Stimulated activated CD4-positive, alpha-beta T cell treated with anti-CD3 and anti-CD28 coated beads, Interleukin-12 subunit alpha, Interleukin-12 subunit beta, amount 100 ng/mL, for 24 hours (primary cell): ENCODE measurements around the gene RPL28.

Experiments used
- DNase-seq, 2 experiments: peaks; one replicate each; pipeline ENCODE4 v3.0.0-alpha.2; 2020; ENCODE audit warnings: low read depth in 2 of 2

The RPL28 gene

GRCh38 chr19:55385724-55386492 lies at the start of gene RPL28:
Gene RPL28, plus strand, starts transcription at chr19:55385932. Its CDS starts 426 bp downstream, at chr19:55386358.
- DNase-seq = peak; percentile 97 to 98

GRCh38 chr19:55336101-55336500 lies 49.6 kb upstream of the RPL28 start:
- no peak for DNase-seq

- DNase-seq = peak; percentile 100
Observed at GRCh38 chr19:55339105-55339888, 46.4 kb upstream of the RPL28 start, which contains the start of gene KMT5C. Gene KMT5C, plus strand, starts transcription at chr19:55339876. Its CDS starts 2,061 bp downstream, at chr19:55341937.

DNA sequence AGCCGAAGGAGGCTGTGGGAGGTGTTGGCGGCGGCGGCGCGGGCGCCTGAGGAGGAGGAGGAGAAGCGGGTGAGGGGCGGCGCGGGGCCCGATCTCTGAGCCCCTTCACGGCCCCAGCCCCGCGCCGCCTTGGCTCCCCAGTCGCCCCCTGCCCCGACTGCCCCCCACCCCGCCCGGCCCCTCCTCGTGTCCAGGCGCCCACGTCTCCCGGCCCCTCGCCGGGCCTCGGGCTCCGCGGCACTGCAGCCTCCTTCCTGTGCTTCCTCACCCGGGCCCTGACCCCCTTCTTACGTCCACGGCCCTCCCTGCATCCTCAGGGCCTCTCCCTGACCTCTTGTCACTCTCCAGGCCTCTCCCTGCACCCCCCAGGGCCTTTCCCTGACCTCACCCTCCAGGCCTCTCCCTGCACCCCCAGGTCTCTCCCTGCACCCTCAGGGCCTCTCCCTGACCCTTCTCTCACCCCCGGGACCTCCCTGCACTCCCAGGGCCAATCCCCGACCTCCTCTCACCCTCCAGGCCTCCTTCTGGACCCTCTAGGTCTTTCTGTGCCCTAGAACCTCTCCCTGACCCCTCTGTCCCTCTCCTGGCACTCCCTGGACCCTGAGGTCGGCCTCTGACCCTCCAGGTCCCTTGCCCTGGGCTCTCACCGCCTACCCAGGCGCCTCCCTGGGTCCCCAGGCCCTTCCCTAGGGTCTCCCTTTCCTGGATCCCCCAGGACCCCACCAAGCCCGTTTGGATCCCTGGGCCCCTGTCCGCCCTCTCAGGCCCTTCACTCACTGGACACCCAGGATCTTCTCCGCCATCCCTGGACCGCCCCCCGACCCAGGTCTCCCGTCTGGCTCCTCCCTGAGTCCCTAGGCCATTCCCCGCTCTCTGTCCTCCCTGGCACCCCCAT lies 45.6 kb upstream of the RPL28 start:
- no peak for DNase-seq

- DNase-seq = no peak
Observed at GRCh38 chr19:55340784-55341147, 45.0 kb upstream of the RPL28 start.

- DNase-seq = peak; percentile 35 to 70
Observed at GRCh38 chr19:55341171-55341588, 44.6 kb upstream of the RPL28 start.

GRCh38 chr19:55341595-55342531 lies 43.9 kb upstream of the RPL28 start:
- no peak for DNase-seq

GRCh38 chr19:55344444-55344843 lies 41.3 kb upstream of the RPL28 start:
- no peak for DNase-seq

DNA sequence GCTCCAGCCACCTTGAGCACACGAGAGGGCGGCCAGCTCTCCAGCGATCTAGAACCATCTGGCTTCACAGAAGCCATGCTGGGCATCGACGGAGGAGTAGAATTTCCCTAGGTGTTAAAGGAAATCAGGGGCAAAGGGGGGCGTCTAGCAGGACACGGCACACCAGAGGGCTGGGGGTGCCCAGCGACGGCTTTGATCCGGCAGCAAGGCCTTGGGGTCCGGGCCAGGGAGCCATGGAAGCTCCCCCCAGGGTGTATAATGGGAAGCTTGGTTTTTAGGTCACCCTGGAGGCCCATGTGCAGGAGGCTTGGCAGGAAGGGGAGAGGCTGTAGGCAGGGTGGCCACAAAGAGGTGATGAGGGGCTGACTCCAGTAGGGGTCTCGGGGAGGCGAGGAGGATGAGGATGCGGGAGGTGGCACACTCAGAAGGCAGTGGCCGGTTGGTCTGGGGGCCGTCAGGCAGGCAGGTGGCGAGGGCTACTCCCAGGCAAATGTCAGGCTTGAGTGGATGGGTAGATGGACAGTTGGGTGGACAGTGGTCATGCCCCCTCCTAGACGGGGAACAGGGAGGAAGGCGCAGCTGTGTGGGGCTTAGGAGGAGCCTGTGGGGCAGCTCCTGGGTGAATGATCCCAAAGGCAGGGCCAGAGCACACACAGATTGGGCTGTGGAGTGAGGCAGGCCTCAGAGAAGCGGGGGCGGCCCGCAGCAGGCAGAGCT lies 40.5 kb upstream of the RPL28 start:
- no peak for DNase-seq

DNA sequence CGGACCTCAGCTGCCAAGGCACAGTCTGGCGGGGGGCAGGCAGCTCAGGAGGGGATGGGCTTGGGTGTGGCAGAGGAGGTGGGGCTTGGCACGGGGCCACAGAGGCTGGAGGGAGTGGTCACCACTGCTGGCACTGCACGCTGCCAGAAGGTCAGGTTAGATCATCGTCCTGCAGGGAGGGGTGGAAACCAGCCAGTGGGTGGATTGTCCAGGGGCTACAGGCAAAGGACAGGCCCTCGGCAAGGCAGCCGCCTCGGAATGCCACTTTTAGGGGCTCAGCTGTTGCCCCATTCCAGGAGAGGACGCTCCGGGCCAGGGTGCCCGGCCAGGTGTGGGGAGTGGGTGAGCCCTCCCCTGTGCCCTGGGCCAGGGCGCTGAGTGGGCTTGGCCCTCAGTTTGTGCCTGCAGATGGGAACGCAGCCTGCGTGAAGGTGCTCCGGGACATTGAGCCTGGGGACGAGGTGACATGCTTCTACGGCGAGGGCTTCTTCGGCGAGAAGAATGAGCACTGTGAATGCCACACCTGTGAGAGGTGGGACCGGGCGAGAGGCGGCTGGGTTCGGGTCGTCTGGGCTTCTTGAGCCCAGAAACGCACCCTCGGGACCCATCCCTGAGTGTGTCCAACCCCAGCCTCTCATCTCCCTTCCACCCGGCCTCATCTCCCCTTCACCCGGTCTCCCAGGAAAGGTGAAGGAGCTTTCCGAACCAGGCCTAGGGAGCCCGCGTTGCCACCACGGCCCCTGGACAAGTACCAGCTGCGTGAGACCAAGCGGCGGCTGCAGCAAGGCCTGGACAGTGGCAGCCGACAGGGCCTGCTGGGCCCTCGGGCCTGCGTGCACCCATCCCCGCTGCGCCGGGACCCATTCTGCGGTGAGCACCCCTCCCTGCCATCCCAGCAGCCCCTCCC lies 39.7 kb upstream of the RPL28 start:
- DNase-seq = no peak

DNA sequence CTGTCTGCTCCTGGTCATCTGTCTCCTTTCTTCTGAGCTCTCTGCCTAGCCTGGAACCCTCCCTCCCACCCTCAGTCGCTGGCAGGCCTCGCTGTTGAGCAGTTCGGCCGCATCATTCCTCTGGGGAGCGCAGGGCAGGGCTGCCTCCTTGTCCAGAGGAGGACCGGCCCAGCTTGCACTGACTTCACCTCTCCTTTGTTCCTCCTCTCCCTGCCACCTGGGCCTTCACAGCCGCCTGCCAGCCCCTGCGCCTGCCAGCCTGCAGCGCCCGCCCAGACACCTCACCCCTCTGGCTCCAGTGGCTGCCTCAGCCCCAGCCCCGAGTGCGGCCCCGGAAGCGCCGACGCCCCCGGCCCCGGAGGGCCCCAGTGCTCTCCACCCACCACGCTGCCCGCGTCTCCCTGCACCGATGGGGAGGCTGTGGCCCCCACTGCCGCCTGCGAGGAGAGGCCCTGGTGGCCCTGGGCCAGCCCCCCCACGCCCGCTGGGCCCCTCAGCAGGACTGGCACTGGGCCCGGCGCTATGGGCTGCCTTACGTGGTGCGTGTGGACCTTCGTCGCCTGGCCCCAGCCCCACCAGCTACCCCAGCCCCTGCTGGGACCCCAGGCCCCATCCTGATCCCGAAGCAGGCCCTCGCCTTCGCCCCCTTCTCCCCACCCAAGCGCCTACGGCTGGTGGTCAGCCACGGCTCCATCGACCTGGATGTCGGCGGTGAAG lies 38.8 kb upstream of the RPL28 start:
- DNase-seq = no peak

GRCh38 chr19:55347442-55348009 lies 38.2 kb upstream of the RPL28 start:
- no peak for DNase-seq

GRCh38 chr19:55348317-55349034 lies 37.3 kb upstream of the RPL28 start:
- no peak for DNase-seq

GRCh38 chr19:55350620-55351315 lies 35.0 kb upstream of the RPL28 start:
- no peak for DNase-seq

- DNase-seq = no peak
Observed at GRCh38 chr19:55352040-55352439, 33.7 kb upstream of the RPL28 start.

DNA sequence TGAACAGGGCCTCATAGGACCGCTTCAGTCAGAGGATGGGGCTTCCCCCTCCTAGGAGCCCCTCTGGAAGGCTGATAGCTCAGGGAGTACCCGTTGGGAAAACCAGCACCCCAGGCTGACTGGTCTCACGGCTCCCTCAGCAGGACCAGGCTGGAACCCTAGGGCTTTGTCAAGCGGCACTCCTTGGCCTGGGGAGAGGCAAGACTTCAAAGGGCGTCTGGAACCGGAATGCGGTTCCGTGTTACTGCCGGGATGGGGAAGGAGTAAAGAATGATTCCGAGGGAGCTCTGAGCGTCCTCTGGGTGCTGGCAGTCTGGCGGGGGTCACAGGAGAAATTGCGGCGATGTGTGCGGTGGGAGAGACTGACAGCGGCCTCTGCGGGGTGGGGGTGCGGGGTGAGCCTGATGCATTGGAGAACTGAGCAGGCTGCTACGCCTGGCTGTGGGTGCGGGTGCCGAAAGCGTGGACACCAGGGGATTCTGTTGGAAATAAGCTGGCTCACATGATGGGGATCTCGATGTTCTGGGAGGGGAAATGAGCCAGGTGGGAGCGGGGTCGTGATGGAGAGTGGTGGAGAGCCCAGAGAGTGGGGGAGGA lies 33.1 kb upstream of the RPL28 start:
- no peak for DNase-seq
